ENCODE results near the gene ANGEL2. TPM values are rescaled to one million over a fixed set of nuclear protein-coding genes. Genes with fewer than 3 reads are reported as not detected.

ANGEL2 gene
- total RNA-seq, 6 experiments from 2014 or later = 12.1 to 23.2 (median 15.2) TPM

GRCh38 chr1:212962509-212962908, 53.2 kb downstream of the ANGEL2 start:
- H3K27ac ChIP-seq = no peak overlapping the region
- no peak overlapping the region for H3K4me3 ChIP-seq
- ATAC-seq (no peak), DNase-seq (no peak)
- no peaks in the 10 kb centered on the region for H3K36me3 ChIP-seq
- H3K27me3 ChIP-seq = no peaks in the 10 kb centered on the region
- H3K9me3 ChIP-seq = no peaks in the 10 kb centered on the region
- WGBS (ENCODE audit: insufficient coverage, low coverage, low lambda C conversion rate, missing lambda C conversion rate) = 75% methylated on average over 3 of the region's 5 CpGs
- H3K4me1 ChIP-seq = no peaks in the 10 kb centered on the region
- TF ChIP-seq POLR2A (IDR thresholded peaks at IDR 0.05) (no peak), CTCF (IDR thresholded peaks at IDR 0.05) (no peak)
- intact Hi-C loops (cut with DNase I) = no loop called here

GRCh38 chr1:212960932-212961331, 54.7 kb downstream of the ANGEL2 start:
- Histone ChIP-seq H3K27ac (no peak overlapping the region), H3K9me3 (no peaks in the 10 kb centered on the region), H3K27me3 (no peaks in the 10 kb centered on the region), H3K36me3 (no peaks in the 10 kb centered on the region), H3K4me1 (no peaks in the 10 kb centered on the region), H3K4me3 (no peak overlapping the region)
- intact Hi-C loops (cut with DNase I) = no loop called here
- DNase-seq (no peak), ATAC-seq (no peak)
- TF ChIP-seq POLR2A (IDR thresholded peaks at IDR 0.05) (no peak), CTCF (IDR thresholded peaks at IDR 0.05) (no peak)
- WGBS (ENCODE audit: insufficient coverage, low coverage, low lambda C conversion rate, missing lambda C conversion rate) = 81% methylated on average over 3 of the region's 6 CpGs

GRCh38 chr1:212959266-212960220, 56.1 kb downstream of the ANGEL2 start:
- no peak for ATAC-seq
- 85% methylated on average over 7 of the region's 18 CpGs for WGBS (ENCODE audit: insufficient coverage, low coverage, low lambda C conversion rate, missing lambda C conversion rate)
- H3K27me3 ChIP-seq = no peaks in the 10 kb centered on the region
- no peak for DNase-seq
- no peak overlapping the region for H3K4me3 ChIP-seq
- no peak for TF ChIP-seq POLR2A (IDR thresholded peaks at IDR 0.05)
- TF ChIP-seq CTCF (IDR thresholded peaks at IDR 0.05) = no peak
- H3K9me3 ChIP-seq = no peaks in the 10 kb centered on the region
- H3K36me3 ChIP-seq = no peaks in the 10 kb centered on the region
- no peaks in the 10 kb centered on the region for H3K4me1 ChIP-seq
- no peak overlapping the region for H3K27ac ChIP-seq
- intact Hi-C loops (cut with DNase I) = no loop called here

- H3K27ac ChIP-seq = no peak overlapping the region
- 67% methylated on average over 1 of the region's 10 CpGs for WGBS (ENCODE audit: insufficient coverage, low coverage, low lambda C conversion rate, missing lambda C conversion rate)
- DNase-seq (no peak), ATAC-seq (no peak)
- no peak overlapping the region for H3K4me3 ChIP-seq
- no peaks in the 10 kb centered on the region for H3K4me1 ChIP-seq
- H3K27me3 ChIP-seq = no peaks in the 10 kb centered on the region
- TF ChIP-seq CTCF (IDR thresholded peaks at IDR 0.05) (no peak), POLR2A (IDR thresholded peaks at IDR 0.05) (no peak)
- no peaks in the 10 kb centered on the region for H3K36me3 ChIP-seq
- H3K9me3 ChIP-seq = no peaks in the 10 kb centered on the region
- intact Hi-C loops (cut with DNase I) = no loop called here
Observed at GRCh38 chr1:212958175-212958574, 57.5 kb downstream of the ANGEL2 start.
